NCI-H1930 (cell line): ENCODE measurements around the gene NOL4L.

Experiments used
- DNase-seq, 2 experiments: peaks; one replicate each; lab custom pipeline; 2025; lab: John Stamatoyannopoulos, UW

Gene NOL4L

DNA sequence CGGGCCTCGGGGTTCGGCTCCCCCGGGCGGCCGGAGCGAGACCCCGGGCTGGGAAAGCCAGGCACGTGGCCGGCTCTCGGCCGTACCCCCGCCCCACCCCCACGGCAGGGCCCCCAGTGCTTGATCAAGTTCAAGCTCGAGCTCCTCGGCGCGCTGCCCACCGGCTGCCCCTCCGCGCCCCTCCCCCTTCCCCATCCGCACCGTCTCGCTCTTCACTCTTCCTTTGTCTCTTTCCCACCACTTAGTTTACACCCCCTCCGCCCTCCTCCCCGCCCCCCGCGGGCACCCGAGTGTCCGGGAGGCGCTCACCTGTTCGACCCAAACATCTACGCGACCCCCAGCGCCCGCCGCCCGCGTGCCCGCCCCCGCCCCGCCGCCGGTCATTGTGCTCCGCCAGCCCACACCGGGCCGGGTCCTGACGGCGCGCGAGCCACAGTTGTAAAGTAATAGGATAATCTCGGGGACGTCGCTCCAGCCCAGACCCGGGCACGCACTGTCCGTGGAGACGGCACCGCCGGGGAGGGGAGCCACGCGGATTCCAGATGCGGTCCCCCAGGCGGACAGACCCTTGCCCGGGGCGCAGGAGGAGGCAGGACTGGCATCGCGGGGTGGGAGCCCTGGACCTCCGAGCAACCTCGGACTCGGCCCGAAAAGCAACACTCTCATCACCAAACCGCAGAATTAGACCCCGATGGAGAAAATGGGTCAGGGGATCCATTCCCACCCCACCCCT, 100.7 kb downstream of the NOL4L start:
- peak; percentile 57 to 62 for DNase-seq

DNA sequence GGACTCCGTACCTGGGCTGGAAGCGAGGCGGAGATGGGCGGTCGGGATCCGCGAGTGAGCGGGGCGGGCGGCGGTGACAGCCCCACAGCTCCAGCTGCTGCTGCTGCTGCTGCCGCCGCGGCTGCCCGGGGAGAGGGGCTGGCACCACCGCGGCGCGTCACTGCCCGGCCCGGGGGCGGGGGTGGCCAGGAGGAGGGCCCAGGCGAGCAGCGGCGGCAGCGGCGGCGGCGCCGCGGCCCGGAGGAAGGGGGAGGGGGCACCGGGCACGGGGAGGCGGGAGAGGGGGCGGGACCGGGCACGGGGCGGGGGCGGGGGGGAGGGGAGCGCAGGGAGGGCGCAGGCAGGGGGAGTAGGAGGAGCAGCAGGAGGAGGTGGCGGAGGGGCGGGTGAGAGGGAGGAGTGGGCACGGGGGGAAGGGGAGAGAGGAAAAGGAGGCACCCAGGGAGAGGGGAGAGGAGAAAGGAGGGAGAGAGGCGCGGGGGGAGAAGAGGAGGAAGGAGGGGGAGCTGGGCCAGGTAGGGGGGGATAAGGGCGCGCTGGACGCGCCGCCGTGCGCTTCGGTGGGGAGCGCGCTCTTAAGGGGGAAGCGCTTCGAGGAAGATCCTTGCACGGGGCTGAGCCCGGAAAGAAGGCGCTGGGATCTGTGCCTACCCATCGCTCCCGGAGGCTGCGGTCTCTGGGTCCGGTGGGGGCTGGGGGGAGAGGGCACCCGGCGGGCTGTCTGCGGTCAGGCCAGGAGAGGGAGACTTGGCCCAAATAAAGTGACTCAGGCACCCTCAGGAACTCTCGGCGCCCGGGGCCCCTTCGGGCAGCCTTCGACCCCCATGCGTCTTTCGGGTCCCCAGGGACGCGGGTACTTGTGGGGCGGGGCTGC, 101.5 kb downstream of the NOL4L start:
- DNase-seq, result peak; percentile 87 to 89

DNA sequence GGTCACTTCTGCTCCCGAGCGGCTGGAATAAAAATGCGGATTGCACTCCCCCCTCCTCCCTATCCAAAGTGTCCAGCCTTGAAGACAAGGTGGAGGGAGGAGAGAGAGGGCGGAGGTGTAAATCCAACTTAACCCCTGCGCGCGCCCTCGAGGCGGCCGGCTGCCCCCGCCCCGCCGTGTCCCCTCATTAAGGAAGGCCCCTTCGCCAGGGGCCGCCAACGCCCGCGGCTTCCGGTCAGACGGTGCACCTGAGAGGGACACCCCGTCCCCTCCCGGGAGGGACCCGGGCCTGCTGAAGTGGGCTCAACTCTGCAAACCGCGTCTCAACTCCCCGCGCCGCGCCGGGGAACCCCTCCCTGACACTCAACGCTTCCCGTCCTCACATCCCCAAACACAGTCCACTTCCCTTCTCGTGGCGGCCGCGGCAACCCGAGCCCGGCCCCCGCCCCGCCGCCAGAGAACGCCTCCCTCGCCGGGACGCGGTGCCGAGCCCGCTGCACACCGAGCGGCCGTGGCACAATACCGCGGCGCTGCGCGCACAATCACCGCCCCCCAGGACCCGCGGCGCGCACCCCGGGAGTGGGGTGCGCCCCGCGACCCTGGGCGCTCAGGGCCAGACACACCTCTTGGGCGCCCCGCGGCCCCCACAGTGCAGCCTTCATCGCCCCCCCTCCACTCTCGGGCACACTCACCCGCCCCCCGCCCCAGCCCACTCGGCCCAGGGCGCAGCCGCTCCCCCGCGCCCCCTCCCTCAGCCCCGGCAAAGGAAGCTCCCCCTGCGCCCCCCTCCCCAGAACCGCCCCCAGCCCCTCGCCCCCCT, 102.5 kb downstream of the NOL4L start:
- DNase-seq, result no peak

DNA sequence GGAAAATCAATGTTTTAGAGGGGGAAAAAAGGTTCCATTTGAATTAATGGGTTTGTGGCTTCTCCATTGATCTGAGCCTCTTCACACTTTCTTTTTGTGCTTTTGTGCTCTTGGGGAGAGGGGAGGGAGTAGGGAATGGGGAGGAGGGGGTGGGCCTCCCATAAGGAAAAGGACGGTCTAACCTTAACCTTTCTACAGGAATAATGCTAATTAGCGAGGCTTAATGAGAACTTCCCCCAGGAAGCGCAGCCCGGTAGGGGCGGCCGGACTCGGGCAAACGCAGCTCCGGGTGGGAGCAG, 103.0 kb downstream of the NOL4L start:
- no peak for DNase-seq

GRCh38 chr20:32481311-32482142, 103.6 kb downstream of the NOL4L start:
- no peak for DNase-seq

GRCh38 chr20:32480371-32481241, 104.5 kb downstream of the NOL4L start:
- DNase-seq, result no peak

DNA sequence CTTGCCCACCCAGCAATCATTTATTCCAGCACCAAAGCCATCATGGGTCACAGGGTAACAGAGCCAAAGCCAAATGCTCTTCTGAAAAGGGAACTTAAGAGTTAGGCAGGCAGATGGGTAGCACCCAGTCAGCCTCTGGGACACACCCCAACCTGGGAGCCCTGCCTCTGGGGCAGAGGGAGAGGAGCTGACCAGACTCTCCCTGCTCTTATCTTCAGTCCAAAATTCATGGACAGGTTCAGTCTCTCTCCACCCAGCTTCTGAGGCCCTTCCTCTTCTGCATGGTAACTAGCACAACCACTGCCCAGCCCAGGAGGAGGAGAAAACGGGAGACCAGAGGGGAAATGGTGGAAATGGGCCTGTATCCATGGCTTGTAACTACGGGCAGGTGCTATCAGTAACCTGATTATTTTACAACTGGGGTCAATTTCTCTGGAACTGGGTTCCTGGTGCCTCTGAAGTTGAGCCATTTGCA, 105.4 kb downstream of the NOL4L start:
- no peak for DNase-seq

DNA sequence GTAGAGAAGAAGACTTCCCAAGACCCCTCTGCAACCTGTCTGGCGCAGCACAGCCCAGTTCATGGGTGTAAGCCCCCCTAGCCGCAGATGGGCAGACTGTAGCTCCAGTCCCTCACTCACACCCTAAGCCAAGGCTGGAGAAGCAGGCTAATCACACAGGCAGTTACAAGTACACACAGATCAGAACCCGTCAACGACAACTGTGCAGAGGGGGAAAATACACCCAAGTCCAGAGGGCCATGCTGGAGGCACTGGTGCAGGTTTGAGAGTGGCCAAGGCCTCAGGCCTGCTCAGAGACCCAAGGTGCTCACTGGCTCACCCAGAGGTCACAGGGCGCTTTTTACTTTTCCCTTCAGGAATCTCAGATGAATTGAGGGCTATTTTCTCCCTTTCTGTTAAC, 106.1 kb downstream of the NOL4L start:
- no peak for DNase-seq

GRCh38 chr20:32478576-32478975, 106.6 kb downstream of the NOL4L start:
- DNase-seq, result no peak

DNA sequence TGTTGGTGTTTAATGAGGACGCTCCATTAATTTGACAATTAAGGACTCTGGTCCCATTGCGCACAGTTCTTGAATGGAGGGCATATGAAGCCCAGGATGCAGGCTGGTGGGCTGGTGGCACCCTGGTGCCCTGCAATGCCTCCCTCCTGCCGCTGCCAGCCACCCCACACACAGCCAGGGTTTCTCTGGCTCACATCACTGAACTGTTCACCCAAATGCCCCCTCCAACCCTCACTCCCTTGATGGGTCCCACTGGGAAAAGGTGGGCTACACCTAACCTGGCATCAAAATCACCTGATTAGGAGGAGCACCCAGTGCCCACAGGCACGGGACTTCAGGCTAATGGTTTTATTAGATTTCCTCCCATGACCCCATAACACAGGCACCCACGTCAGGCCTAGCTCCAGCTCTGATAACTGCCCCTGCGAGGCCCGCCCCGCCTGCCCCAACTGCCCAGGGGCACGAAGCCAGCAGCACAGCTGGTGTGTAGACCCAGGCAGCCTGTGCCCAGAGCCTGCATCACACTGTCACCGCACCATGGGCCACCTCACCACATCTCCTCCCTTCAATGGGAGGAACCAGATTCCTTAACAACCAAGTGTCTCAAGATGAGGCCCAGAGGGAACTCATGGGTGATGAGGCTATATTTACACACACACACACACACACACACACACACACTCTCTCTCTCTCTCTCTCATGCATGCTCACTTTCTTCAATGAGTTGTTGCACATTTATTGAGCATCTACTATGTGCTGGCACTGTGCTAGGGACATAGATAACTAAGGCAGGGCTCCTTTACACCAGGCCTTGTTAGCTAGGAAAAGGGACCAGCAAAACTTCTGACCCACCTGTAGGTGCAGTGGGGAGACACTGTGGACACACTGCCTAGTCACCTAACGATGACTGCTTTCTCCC, 107.3 kb downstream of the NOL4L start:
- DNase-seq, result no peak

- no peak for DNase-seq
Observed at GRCh38 chr20:32476684-32477593, 108.2 kb downstream of the NOL4L start.

DNA sequence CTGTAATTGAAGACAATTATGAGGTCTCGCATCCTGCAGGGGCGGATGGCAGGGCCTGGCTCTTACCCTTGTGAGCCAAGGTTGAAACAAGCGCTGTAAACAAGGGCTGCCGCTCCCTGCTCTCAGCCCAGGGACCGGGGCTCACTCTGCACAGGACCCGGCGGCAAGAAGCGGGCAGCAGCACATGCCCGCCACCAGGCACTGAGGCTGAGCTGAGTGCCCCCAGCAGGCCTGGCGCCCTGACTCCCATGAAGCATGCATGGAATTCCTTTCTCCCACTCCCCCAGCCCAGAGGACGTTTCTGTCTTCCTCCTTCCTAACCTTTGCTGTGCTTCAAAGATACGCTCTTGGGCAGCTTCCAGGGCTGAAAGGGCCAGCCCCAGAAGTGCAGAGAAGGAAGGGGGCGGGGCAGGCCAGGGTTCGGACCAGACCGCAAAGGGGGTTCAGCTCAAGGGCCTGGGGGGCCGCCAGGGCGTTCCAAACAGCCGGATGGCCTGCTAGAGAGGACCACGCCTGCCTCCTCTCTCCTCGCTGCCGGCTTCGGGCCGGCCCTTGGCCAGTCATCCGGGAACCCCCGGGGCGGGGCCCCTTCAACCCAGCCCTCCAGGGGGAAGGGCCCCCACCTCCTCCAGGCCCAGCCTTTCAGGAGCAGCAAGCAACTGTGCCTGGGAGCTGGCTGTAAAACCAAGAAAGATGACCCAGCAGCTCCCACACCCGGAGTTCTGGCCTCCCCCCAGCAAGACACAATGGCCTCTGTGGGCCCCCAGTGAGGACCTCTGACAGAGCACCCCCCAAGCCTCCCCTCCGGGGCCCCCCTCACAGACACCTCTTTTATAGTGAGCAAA, 109.9 kb downstream of the NOL4L start:
- no peak for DNase-seq

GRCh38 chr20:32474717-32474966, 110.5 kb downstream of the NOL4L start:
- DNase-seq, result no peak

- DNase-seq, result no peak
Observed at GRCh38 chr20:32474009-32474716, 111.0 kb downstream of the NOL4L start.

DNA sequence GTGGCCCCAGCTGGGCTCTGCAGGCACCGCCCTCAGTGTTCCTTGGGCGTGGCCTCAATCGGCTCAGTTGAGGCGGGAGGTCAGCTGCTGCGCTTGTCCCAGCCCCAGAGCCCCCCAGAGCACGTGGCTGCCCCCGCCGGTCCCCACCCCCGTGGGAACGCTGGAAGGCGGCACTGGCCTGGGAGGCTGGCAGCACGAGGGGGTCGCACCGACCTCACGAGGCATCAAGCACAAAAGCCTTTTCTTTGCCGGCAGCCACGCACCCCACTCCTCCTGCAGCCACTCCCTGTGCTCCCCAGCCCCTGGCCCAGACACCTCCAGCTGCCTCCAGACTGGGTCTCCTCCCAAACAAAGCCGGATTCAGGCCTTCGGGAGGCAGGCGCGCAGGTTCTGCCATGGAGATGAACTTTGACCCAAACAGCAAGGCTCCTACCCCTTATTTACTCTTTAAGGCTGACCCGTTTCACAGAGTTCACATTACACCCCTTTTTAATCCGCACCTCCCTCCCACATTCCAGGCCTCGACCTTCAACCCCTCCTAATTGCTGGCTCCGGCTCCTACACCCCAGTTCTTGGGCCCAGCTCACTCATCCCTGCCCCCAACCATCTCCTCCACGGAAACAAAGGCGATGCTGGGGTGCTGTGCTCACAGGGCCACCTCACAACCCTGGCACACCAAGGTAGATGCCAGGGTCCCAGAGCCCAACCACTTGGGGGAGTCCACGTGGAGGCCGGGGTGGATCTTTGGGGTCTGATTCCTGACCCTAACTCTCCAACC, 111.7 kb downstream of the NOL4L start:
- no peak for DNase-seq

DNA sequence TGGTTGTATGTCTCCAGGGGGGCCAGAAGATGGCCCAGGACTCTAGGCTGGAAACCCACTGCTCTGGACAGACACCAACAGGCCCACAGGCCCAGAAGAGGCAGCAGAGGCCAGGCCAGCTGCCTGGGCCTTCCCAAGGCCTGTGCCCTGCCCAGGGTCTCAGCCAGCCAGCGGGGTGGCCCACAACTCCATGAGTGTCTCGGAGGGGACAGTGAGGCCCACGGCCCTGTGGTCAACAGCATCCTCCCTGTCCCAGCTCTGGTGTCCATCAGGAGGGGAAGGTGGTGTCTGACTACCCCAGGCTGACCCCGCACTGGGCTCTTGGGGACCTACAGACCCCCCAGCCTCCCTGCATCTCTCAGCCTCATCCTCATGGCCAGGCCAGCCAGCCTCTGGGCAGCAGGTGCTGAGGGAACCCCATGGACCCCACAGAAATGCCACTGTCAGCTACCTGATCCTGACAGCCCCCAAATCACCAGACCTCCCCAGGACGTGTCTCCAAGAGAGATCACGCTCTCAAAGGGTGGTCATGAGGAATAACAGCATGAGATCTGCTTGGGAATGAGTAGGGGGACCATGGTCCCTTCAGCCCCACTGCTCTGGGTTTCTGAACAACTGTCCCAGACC, 112.4 kb downstream of the NOL4L start:
- no peak for DNase-seq
